AG08395 (cell line): ENCODE results near the gene RARA.
"Not testable (repeated sequence)": the region's sequence is repeated elsewhere in the genome, so short reads cannot be mapped to it uniquely, and the experiment has no call there.

Source experiments
- DNase-seq: peaks from one replicate; pipeline ENCODE4 v3.0.0; 2012; ENCODE audit warnings: mixed read lengths, low spot score

RARA gene

DNA sequence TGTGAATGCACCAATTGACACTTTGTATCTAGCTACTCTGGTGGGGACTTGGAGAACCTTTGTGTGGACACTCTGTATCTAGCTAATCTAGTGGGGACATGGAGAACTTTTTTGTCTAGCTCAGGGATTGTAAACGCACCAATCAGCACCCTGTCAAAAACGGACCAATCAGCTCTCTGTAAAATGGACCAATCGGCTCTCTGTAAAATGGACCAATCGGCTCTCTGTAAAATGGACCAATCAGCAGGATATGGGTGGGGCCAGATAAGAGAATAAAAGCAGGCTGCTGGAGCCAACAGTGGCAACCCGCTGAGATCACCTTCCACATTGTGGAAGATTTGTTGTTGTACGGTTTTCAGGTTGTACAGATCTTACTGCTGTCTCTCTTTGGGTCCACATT is 67.6 kb downstream of the RARA start:
- not testable (repeated sequence) for DNase-seq

DNA sequence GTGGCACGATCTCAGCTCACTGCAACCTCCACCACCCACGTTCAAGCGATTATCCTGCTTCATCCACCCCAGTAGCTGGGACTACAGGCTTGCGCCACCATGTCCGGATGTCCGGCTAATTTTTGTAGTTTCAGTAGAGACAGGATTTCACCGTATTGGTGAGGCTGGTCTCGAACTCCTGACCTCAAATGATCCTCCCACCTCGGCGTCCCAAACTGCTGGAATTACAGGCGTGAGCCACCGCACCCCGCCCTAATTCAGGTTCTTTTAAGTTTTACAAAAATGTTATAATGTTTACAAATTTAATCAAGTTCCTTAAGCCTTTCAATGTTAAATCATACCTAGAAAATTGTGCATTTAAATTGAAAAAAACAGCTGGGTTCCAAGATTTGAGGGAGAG is 68.9 kb downstream of the RARA start:
- no peak for DNase-seq

- DNase-seq = no peak
Observed at GRCh38 chr17:40378966-40379365, 70.0 kb downstream of the RARA start.

GRCh38 chr17:40382251-40382650 is 73.3 kb downstream of the RARA start:
- no peak for DNase-seq

GRCh38 chr17:40386555-40386954 is 77.6 kb downstream of the RARA start:
- not testable (repeated sequence) for DNase-seq

- DNase-seq = peak; percentile 65
Observed at GRCh38 chr17:40399185-40399584, 90.2 kb downstream of the RARA start.

DNA sequence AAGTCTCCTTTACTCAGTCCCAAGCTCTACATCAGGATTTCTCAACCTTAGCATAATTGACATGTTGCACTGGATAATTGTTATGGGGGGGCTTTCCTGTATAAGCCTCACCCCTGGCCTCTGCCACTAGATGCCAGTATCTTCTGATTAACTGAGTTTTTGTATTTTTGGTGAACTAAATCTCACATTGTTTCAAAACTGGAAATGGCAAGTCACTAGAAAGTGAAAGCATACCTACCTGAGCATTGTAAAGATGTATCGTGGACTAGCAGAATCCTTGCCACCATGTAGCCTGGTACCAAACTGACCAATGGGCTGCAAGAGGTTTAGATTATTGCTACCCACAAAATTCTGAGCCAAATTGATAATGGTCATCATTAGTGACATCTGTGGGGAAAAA is 93.7 kb downstream of the RARA start:
- no peak for DNase-seq

- no peak for DNase-seq
Observed at GRCh38 chr17:40404003-40404402, 95.0 kb downstream of the RARA start.
